NCI-H510A treated with DMSO at 0.1 percent for 48 hours (cell line): Measurements from ENCODE around the gene ARMC5.

Experiments
- DNase-seq: peaks from one replicate; lab custom pipeline; 2025; lab: John Stamatoyannopoulos, UW

The ARMC5 gene

GRCh38 chr16:31461201-31461920 is 2.1 kb downstream of the ARMC5 start:
- DNase-seq: no peak

- no peak for DNase-seq
Measured at GRCh38 chr16:31461921-31462804, 2.9 kb downstream of the ARMC5 start.

DNA sequence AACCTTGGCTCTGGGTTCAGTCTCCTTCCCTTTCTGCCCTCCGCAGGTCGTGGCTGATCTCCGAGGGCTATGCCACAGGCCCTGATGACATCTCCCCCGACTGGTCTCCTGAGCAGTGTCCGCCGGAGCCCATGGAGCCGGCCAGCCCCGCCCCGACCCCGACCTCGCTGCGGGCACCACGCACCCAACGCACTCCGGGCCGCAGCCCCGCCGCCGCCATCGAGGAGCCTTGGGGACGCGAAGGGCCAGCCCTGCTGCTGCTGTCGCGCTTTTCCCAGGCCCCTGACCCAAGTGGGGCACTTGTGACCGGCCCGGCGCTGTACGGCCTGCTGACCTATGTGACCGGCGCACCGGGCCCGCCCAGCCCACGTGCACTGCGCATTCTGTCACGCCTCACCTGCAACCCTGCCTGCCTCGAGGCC is 5.1 kb downstream of the ARMC5 start:
- no peak for DNase-seq

DNA sequence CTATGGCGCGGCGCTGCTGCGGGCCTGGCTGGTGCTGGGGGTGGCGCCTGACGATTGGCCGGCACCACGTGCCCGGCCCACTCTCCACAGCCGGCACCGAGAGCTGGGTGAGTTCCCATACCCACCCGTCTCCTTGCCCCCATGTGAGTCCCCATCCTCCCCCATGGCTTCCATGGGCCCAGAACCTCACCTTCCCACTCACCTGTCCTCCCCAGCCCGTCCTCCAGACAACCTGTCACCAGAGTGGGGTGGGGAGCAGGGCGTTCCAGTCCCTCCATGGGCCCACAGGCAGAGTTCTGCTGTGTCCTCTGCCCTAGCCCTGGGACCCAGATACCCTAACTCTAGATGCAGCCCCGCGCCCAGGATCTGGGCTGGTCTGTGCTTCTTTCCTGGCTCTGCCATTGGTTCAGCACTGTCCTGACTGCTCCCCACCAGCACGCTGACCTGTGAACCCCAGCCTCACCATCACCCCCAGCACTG is 5.5 kb downstream of the ARMC5 start:
- DNase-seq: no peak

GRCh38 chr16:31465788-31466370 is 6.6 kb downstream of the ARMC5 start:
- DNase-seq: no peak

DNA sequence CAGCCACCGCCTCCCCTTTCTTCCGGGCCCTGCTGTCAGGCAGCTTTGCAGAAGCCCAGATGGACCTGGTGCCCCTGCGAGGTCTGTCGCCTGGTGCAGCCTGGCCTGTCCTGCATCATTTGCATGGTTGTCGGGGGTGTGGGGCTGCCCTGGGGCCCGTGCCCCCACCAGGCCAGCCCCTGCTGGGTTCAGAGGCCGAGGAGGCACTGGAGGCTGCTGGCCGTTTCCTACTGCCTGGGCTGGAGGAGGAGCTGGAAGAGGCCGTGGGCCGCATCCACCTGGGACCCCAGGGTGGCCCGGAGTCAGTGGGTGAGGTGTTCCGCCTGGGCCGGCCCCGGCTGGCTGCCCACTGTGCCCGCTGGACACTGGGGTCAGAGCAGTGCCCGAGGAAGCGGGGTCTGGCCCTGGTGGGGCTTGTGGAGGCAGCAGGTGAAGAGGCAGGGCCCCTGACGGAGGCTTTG is 7.1 kb downstream of the ARMC5 start:
- DNase-seq: no peak

DNA sequence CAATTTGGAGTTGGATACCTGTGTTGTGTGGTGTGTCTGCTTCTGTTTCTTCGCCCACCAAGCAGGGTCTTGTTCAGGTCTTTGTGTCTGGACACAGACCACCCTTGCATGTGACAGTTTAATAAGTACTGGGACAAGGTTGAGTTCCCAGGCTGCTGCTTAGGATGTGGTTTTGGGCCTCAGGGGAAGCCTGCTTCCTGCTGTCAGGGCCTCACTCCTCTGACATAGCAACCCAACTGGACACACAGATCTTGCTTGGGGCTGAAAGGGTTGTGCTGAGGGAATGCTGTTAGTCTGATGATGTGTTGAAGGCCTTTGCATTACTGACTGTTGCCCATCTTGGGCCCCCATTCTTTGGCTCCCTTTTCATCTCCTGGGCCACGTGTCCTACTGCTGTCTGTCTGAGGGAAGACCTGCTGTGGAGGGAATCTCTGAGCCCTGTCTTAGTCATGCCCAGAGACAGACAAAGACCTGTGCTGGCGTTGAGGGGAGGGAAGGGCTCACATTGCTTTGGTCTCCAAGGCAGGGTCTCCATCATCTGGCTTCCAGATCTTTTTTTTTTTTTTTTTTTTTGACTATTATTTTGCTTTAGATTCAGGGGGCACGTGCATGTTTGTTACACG is 8.0 kb downstream of the ARMC5 start:
- DNase-seq: no peak

GRCh38 chr16:31467858-31468257 is 8.6 kb downstream of the ARMC5 start:
- DNase-seq: no peak

- DNase-seq: no peak
Measured at GRCh38 chr16:31470615-31471014, 11.3 kb downstream of the ARMC5 start.

DNA sequence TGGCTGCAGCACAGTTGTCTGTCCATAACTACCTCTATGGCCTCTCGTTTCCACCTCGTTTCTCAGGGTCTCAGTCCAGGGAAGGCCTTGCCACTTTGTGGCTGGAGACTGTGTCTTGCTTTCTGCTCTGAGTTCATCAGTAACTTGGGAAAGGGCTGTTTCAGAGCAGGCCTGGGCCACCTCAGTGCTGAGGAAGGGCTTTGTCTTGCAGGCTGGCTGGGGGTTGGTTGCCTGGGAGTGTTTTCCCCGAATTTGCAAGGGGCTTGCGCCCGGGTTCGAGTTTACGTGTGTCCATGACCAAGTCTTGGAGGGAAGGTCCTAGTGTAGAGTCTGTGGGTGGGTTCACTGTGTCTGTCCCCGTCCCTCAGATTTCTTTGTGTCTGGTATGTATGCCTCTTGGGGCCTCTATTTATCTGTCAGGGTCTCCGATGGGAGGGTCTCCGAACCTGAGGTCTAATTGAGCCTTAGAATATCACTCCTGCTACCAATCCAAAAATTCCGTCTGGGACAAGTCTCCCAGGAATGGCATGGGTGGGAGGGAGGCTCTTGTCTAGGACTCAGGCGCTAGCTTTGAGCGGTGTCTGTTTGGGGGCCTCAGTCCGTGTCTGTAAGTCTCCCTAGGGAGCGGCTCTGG is 12.1 kb downstream of the ARMC5 start:
- DNase-seq: no peak

DNA sequence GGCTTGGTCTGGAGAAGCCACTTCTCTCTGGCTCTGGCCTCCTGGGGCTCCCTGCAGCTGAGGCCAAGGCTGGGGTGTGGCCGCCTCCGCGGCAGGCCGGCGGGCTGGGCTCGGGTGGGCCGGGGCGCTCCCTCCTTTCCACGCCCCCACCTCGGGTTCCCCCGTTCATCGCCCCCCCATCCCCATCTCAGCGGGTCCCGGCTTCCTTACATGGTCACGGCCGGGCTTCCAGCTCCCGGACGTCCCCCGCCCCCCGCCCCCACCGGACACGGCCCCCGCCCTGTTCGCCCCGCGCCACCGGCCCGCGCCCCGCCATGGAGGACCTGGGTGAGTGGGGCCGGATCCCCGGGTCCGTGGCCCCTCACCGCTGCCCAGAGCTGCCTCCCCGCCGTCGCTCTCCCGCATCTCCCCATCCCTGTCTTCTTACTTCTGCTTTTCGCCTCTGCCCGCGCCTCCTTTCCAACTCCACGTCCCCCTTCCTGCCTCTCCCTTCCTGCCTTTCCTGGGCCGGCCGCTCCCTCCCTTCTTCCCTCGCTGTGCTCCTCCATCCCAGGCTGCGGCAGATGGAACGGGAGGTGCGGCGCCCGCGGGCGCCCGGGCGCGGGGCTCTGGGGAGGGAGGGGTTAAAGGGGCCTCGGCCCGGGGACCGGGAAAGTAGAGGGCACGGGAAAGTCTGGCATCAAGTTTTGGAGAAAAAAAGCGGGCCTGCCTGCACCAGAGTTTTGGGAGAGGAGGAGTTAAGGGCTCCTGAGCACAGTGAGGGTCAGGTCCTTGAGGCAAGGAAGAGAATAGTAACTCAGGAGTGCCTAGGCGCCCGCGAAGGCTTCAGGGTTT is 12.8 kb downstream of the ARMC5 start, which contains the start of gene TGFB1I1:
TSS of gene TGFB1I1 (plus strand) at position 278 of the 834 bp plus-strand sequence. CDS start at position 315, 37 bp downstream.
- DNase-seq: peak; percentile 29

DNA sequence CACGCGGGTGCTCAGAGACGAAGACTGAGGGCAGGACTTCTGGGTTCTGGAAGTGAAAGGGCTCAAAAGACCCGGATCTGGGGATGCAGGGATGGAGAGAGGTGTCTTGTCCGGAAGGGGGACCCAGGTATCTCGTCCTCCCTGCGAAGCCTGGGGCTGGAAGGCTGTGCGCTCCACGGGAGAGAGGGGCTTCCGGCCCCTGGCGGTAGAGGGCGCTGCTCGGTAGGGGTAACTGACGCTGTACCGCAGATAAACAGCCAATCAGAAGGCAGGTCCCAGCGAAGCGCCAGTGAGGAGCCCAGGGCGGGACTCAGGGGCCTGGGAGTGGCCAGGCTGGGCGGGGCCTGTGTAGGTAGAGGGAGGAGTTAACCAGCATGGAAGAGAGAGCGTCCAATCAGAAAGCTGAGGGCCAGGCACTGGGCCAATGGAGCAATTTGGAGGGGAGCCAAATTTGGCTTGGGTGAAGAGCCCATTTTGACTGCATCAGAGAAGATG is 13.5 kb downstream of the ARMC5 start:
- peak; percentile 45 for DNase-seq

DNA sequence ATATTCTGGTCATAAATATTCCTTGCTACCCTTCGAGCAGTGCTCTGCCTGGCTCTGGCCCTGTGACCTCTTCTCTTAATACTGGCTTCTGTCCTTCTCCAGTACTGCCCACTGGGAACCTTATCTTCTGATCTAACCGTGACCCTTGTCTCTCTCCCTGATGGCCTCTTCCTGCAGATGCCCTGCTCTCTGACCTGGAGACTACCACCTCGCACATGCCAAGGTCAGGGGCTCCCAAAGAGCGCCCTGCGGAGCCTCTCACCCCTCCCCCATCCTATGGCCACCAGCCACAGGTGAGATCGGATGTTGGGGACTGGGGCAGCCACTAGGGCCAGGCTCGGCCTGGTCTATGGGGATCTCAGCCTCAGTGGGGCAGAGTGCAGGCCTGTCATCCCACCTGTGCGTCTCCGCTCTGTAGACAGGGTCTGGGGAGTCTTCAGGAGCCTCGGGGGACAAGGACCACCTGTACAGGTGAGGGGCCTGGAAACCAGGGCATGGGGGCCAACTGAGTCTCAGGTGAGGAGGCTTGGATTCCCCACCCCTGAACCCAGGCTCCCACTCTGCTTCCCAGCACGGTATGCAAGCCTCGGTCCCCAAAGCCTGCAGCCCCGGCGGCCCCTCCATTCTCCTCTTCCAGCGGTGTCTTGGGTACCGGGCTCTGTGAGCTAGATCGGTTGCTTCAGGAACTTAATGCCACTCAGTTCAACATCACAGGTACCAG is 14.1 kb downstream of the ARMC5 start:
- DNase-seq: no peak

- DNase-seq: no peak
Measured at GRCh38 chr16:31474173-31474714, 14.9 kb downstream of the ARMC5 start.

- DNase-seq: no peak
Measured at GRCh38 chr16:31474773-31475738, 15.8 kb downstream of the ARMC5 start.

DNA sequence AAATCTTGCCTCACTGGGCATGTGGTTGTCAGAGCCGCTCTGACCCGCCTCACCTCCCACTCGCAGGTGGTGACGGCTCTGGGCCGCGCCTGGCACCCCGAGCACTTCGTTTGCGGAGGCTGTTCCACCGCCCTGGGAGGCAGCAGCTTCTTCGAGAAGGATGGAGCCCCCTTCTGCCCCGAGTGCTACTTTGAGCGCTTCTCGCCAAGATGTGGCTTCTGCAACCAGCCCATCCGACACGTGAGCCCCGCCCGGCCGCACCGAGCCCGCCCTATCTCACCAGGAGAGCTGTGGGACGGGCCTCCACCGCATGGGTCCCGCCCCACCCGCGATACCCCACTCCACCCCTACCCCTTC is 16.6 kb downstream of the ARMC5 start:
- DNase-seq: peak; percentile 35

GRCh38 chr16:31476303-31477219 is 17.3 kb downstream of the ARMC5 start:
- peak; percentile 95 for DNase-seq
